ENCODE measurements around the gene PBX1. TPM values are rescaled to one million over a fixed set of nuclear protein-coding genes. Genes with fewer than 3 reads are reported as not detected.
A peak's percentile ranks its signal among the peaks of the same experiment; 100 is the strongest.

PBX1 gene
- total and polyA plus RNA-seq, 2 experiments from 2014 or later: 9.7 to 38.8 TPM

- H3K9me3 ChIP-seq (ENCODE audit: low read depth): no peaks in the 10 kb centered on the region
- peaks cover 9% of the 10 kb centered on the region for H3K79me2 ChIP-seq (ENCODE audit: insufficient read depth)
- no peaks in the 10 kb centered on the region for H3K27me3 ChIP-seq (replicated peaks; ENCODE audit: insufficient read depth)
- H3K4me1 ChIP-seq (ENCODE audit: insufficient read depth): peaks cover 15% of the 10 kb centered on the region
- no peak overlapping the region for H2AFZ ChIP-seq
- no peaks in the 10 kb centered on the region for H4K20me1 ChIP-seq (ENCODE audit: insufficient read depth)
- no peak overlapping the region for H3K4me2 ChIP-seq (ENCODE audit: unreplicated experiment)
- no peak overlapping the region for H3K27ac ChIP-seq
- H3K4me3 ChIP-seq: no peak overlapping the region
- no peak for TF ChIP-seq EZH2phosphoT487 (IDR thresholded peaks at IDR 0.05; ENCODE audit: insufficient read depth, low read depth)
- TF ChIP-seq EZH2 (IDR thresholded peaks at IDR 0.05; ENCODE audit: insufficient read depth, poor library complexity, severe bottlenecking): no peak
- in situ Hi-C loops (cut with MboI): no loop called here
- 0 out of 2 replicates have a peak, but pooled peaks cover 3% of the 10 kb centered on the region for H3K36me3 ChIP-seq (ENCODE audit: low read depth)
- WGBS, 2 experiments (ENCODE audit: low coverage in 1 of 2, low lambda C conversion rate in 2 of 2, missing lambda C conversion rate in 2 of 2): 97 to 98% methylated on average over 4 of the region's 4 CpGs
- no peak for DNase-seq
- no peak overlapping the region for H3K9ac ChIP-seq
- peaks cover 19% of the 10 kb centered on the region; the same call in 1 of the 2 replicates for H3F3A ChIP-seq (ENCODE audit: insufficient read depth)
- H3K9me2 ChIP-seq (ENCODE audit: insufficient read depth): peaks cover 12% of the 10 kb centered on the region; the same call in 1 of the 2 replicates
Observed at GRCh38 chr1:164693564-164694359, 134.8 kb downstream of the PBX1 start.

- H3K9me3 ChIP-seq (ENCODE audit: low read depth): no peaks in the 10 kb centered on the region
- H2AFZ ChIP-seq: no peak overlapping the region
Observed at GRCh38 chr1:164694505-164694904, 135.5 kb downstream of the PBX1 start.

GRCh38 chr1:164695956-164696665 is 137.1 kb downstream of the PBX1 start:
- Histone ChIP-seq H3K9me2 (ENCODE audit: insufficient read depth) (peaks cover 11% of the 10 kb centered on the region; the same call in 1 of the 2 replicates), H3K36me3 (ENCODE audit: low read depth) (0 out of 2 replicates have a peak, but pooled peaks cover 3% of the 10 kb centered on the region), H4K20me1 (ENCODE audit: insufficient read depth) (no peaks in the 10 kb centered on the region), H3K9me3 (ENCODE audit: low read depth) (no peaks in the 10 kb centered on the region), H3K4me1 (ENCODE audit: insufficient read depth) (peaks cover 18% of the 10 kb centered on the region), H3K4me3 (peak overlapping the region; percentile 41), H3K27ac (peak overlapping the region; percentile 70), H3K4me2 (ENCODE audit: unreplicated experiment) (peak overlapping the region; percentile 73), H3K9ac (peak overlapping the region; percentile 49), H2AFZ (peak overlapping the region; percentile 41), H3F3A (ENCODE audit: insufficient read depth) (peaks cover 19% of the 10 kb centered on the region; the same call in 1 of the 2 replicates), H3K79me2 (ENCODE audit: insufficient read depth) (peaks cover 31% of the 10 kb centered on the region), H3K27me3 (replicated peaks; ENCODE audit: insufficient read depth) (no peaks in the 10 kb centered on the region)
- peak; percentile 90 for DNase-seq
- TF ChIP-seq EZH2phosphoT487 (IDR thresholded peaks at IDR 0.05; ENCODE audit: insufficient read depth, low read depth) (no peak), EZH2 (IDR thresholded peaks at IDR 0.05; ENCODE audit: insufficient read depth, poor library complexity, severe bottlenecking) (no peak)
- WGBS, 2 experiments (ENCODE audit: low coverage in 1 of 2, low lambda C conversion rate in 2 of 2, missing lambda C conversion rate in 2 of 2): 14 to 15% methylated on average over 5 of the region's 5 CpGs
- in situ Hi-C loops (cut with MboI): no loop called here

More at GRCh38 chr1:164694505-164694904, 135.5 kb downstream of the PBX1 start:
- in situ Hi-C loops (cut with MboI): no loop called here
- Histone ChIP-seq H4K20me1 (ENCODE audit: insufficient read depth) (no peaks in the 10 kb centered on the region), H3K9me2 (ENCODE audit: insufficient read depth) (peaks cover 12% of the 10 kb centered on the region; the same call in 1 of the 2 replicates), H3K27me3 (replicated peaks; ENCODE audit: insufficient read depth) (no peaks in the 10 kb centered on the region), H3K4me3 (no peak overlapping the region), H3K4me2 (ENCODE audit: unreplicated experiment) (no peak overlapping the region), H3K79me2 (ENCODE audit: insufficient read depth) (peaks cover 15% of the 10 kb centered on the region), H3K4me1 (ENCODE audit: insufficient read depth) (peaks cover 15% of the 10 kb centered on the region), H3K27ac (no peak overlapping the region), H3K9ac (no peak overlapping the region), H3K36me3 (ENCODE audit: low read depth) (0 out of 2 replicates have a peak, but pooled peaks cover 3% of the 10 kb centered on the region), H3F3A (ENCODE audit: insufficient read depth) (peaks cover 19% of the 10 kb centered on the region; the same call in 1 of the 2 replicates)
- no peak for TF ChIP-seq EZH2phosphoT487 (IDR thresholded peaks at IDR 0.05; ENCODE audit: insufficient read depth, low read depth)
- no peak for TF ChIP-seq EZH2 (IDR thresholded peaks at IDR 0.05; ENCODE audit: insufficient read depth, poor library complexity, severe bottlenecking)
- 96 to 99% methylated on average over 2 of the region's 2 CpGs for WGBS, 2 experiments (ENCODE audit: low coverage in 1 of 2, low lambda C conversion rate in 2 of 2, missing lambda C conversion rate in 2 of 2)
- DNase-seq: no peak

- 34 to 43% methylated on average over 17 of the region's 17 CpGs for WGBS, 2 experiments (ENCODE audit: low coverage in 1 of 2, low lambda C conversion rate in 2 of 2, missing lambda C conversion rate in 2 of 2)
- in situ Hi-C loops (cut with MboI): no loop called here
- Histone ChIP-seq H3K27ac (no peak overlapping the region), H3K9me3 (ENCODE audit: low read depth) (no peaks in the 10 kb centered on the region), H3K4me1 (ENCODE audit: insufficient read depth) (peaks cover 36% of the 10 kb centered on the region), H3K4me2 (ENCODE audit: unreplicated experiment) (peak overlapping the region; percentile 45), H3F3A (ENCODE audit: insufficient read depth) (peaks cover 19% of the 10 kb centered on the region; the same call in 1 of the 2 replicates), H4K20me1 (ENCODE audit: insufficient read depth) (no peaks in the 10 kb centered on the region), H3K79me2 (ENCODE audit: insufficient read depth) (peaks cover 67% of the 10 kb centered on the region), H3K4me3 (peak overlapping the region; percentile 31), H3K9me2 (ENCODE audit: insufficient read depth) (peaks cover 5% of the 10 kb centered on the region; the same call in 1 of the 2 replicates), H3K9ac (peak overlapping the region; percentile 36; the same call in 1 of the 2 replicates), H3K36me3 (ENCODE audit: low read depth) (no peaks in the 10 kb centered on the region), H2AFZ (peak overlapping the region; percentile 48), H3K27me3 (replicated peaks; ENCODE audit: insufficient read depth) (no peaks in the 10 kb centered on the region)
- no peak for TF ChIP-seq EZH2phosphoT487 (IDR thresholded peaks at IDR 0.05; ENCODE audit: insufficient read depth, low read depth)
- TF ChIP-seq EZH2 (IDR thresholded peaks at IDR 0.05; ENCODE audit: insufficient read depth, poor library complexity, severe bottlenecking): no peak
- peak; percentile 61 for DNase-seq
Observed at GRCh38 chr1:164699815-164700491, 141.0 kb downstream of the PBX1 start.
